Tibial nerve (tissue), 4 donors: ENCODE results near the gene POLE4. TPM values are rescaled to one million over a fixed set of nuclear protein-coding genes. Genes with fewer than 3 reads are reported as not detected.

Experiments
- DNase-seq, 2 donors: peaks; one replicate each; pipeline ENCODE4 v3.0.0-alpha.2; 2019; ENCODE audit warnings: low spot score in 2 of 2
- H3K27ac ChIP-seq, 4 donors: fragments of 200-600 bp; sonication (generic) in 3 of 4; one replicate each; pipeline ENCODE4 v1.5.1; 2017 to 2019; ENCODE audit warnings: mild to moderate bottlenecking in 1 of 4
- H3K27me3 ChIP-seq, 2 donors: fragments of 200-600 bp; sonication (generic) in 1 of 2; one replicate each; pipeline versions ENCODE4 v1.5.1 to v1.6.0; 2017 to 2019
- H3K36me3 ChIP-seq, 3 donors: fragments of 200-600 bp; sonication (generic); one replicate each; pipeline ENCODE4 v1.5.1; 2018 to 2019
- H3K4me1 ChIP-seq, 4 donors: fragments of 200-600 bp; sonication (generic) in 3 of 4; one replicate each; pipeline ENCODE4 v1.5.1; 2017 to 2019
- H3K4me3 ChIP-seq, 4 donors: fragments of 200-600 bp; sonication (generic) in 3 of 4; one replicate each; pipeline ENCODE4 v1.5.1; 2017 to 2019; ENCODE audit warnings: mild to moderate bottlenecking in 1 of 4, moderate library complexity in 1 of 4
- H3K9me3 ChIP-seq, 4 donors: fragments of 200-600 bp; sonication (generic) in 3 of 4; one replicate each; pipeline ENCODE4 v1.5.1; 2017 to 2019
- EP300 ChIP-seq, 2 donors: sonication (generic); formaldehyde crosslinking; IDR thresholded peaks; one replicate each; pipeline ENCODE4 v1.6.1; 2017; ENCODE audit warnings: antibody characterized with exemption in 2 of 2, mild to moderate bottlenecking in 1 of 2
- POLR2A ChIP-seq, 2 donors: fragments of 450-650 bp; IDR thresholded peaks; one replicate each; pipeline ENCODE4 v1.6.1; 2017; ENCODE audit warnings: antibody characterized with exemption in 2 of 2, mild to moderate bottlenecking in 2 of 2, moderate library complexity in 2 of 2
- WGBS, 2 donors: methylation state at CpG; one replicate each; pipeline ENCODE4 v1.1.5; 2018; 5-methylcytosine and 5-hydroxymethylcytosine counted together
- total RNA-seq, 4 donors: library from RNA; depleted of rRNA; stranded (reverse); fragments of >200 nt; gene quantifications; one replicate each; pipeline ENCODE4 v1.1.0, GENCODE V29; 2016
- TF ChIP-seq, protein P1 (sequence below), 5 experiments: fragments of 200-600 bp in 3 of 5; fragments of 450-650 bp in 2 of 5; sonication (generic) in 3 of 5; IDR thresholded peaks; one replicate each; pipeline ENCODE4 v1.5.1; 2016 to 2019; ENCODE audit warnings: antibody characterized with exemption in 5 of 5, mild to moderate bottlenecking in 3 of 5, moderate library complexity in 2 of 5

Gene POLE4
- total RNA-seq, 4 donors from 2014 or later: 16.2 to 44.2 (median 25.9) TPM

DNA sequence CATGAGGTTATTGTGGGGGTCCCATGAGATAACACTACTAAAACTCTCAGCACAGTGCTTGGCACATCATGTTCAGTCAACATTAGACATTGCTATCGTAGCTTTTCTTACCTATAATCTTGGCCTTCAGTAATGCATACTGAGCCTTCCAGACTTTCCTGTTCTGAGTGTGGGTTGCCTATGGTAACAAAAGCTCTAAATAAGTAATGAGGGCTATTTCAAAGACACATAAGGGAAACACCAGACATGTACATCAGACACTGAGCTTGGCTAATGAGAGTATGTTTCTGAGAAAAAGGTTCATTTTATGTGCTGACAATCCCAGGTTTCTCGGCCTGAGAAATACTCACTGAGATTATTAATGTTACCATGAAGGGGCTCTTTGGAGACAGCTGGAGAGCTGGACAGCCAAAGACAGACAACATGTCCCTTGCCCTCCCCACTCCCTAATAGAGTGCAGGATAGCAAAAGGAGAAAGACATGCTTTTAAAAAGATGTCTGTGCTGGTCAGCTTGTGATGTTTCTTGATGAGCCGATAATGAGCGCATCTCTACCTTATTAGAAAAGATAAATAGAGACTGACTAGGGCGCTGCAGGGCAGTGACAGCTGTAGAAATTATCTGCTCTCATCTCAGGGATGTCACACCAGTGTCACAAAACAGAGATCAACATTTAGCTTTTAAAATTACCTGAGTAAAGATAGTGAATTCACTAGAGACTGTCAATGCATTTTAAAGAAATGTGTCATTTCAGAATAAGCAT lies 25.4 kb downstream of the POLE4 start:
- Histone ChIP-seq H3K27me3 (no peaks in the 10 kb centered on the region), H3K9me3 (peaks cover 0 to 8% (median 0%) of the 10 kb centered on the region in 4 donors), H3K27ac (no peak overlapping the region), H3K36me3 (peaks cover 0 to 24% (median 0%) of the 10 kb centered on the region in 3 donors), H3K4me1 (no peaks in the 10 kb centered on the region), H3K4me3 (no peak overlapping the region)
- TF ChIP-seq EP300 (IDR thresholded peaks at IDR 0.05): no peak
- 94 to 97% methylated on average over 5 of the region's 5 CpGs for WGBS, 2 donors
- no peak for DNase-seq

DNA sequence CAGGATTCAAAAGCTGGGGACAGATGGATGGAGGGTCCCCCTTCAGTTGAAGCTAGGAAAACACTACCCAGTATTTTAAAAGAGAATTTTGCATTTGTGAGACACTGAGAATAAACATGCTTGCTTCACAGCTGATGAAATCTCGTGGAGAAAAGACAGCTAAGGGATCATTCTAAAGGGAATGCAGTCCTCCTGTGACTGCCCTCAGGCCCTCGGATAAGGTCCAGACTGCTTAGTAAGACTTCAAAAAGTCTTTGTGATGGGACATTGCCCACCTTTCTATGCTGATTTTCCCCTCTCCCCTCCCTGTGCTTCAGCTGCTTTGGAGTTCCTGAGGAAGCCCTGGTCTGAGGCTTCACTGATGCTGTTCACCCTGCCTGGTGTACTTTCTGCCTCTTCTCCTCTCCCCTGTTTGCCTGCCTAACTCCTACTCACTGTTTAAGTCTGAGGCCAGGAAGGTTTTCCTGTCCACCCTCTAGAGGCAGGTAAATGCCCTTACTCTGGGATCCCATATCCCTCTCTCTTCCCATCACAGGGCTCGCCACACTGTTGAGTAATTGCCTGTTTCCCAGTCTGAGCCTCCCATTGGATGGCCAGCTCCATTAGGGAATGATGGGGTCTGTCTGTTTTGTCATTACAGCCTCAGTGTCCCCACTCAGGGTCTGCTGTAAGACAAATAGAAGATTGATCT lies 26.6 kb downstream of the POLE4 start:
- Histone ChIP-seq H3K27me3 (no peaks in the 10 kb centered on the region), H3K4me1 (no peaks in the 10 kb centered on the region), H3K9me3 (peaks cover 0 to 11% (median 0%) of the 10 kb centered on the region in 4 donors), H3K36me3 (peaks cover 0 to 24% (median 0%) of the 10 kb centered on the region in 3 donors), H3K27ac (no peak overlapping the region), H3K4me3 (no peak overlapping the region)
- WGBS, 2 donors: 84 to 92% methylated on average over 3 of the region's 3 CpGs
- TF ChIP-seq EP300 (IDR thresholded peaks at IDR 0.05) (no peak), POLR2A (IDR thresholded peaks at IDR 0.05) (no peak)
- TF ChIP-seq, protein P1, sequence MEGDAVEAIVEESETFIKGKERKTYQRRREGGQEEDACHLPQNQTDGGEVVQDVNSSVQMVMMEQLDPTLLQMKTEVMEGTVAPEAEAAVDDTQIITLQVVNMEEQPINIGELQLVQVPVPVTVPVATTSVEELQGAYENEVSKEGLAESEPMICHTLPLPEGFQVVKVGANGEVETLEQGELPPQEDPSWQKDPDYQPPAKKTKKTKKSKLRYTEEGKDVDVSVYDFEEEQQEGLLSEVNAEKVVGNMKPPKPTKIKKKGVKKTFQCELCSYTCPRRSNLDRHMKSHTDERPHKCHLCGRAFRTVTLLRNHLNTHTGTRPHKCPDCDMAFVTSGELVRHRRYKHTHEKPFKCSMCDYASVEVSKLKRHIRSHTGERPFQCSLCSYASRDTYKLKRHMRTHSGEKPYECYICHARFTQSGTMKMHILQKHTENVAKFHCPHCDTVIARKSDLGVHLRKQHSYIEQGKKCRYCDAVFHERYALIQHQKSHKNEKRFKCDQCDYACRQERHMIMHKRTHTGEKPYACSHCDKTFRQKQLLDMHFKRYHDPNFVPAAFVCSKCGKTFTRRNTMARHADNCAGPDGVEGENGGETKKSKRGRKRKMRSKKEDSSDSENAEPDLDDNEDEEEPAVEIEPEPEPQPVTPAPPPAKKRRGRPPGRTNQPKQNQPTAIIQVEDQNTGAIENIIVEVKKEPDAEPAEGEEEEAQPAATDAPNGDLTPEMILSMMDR (IDR thresholded peaks at IDR 0.05): no peak
- DNase-seq: no peak

DNA sequence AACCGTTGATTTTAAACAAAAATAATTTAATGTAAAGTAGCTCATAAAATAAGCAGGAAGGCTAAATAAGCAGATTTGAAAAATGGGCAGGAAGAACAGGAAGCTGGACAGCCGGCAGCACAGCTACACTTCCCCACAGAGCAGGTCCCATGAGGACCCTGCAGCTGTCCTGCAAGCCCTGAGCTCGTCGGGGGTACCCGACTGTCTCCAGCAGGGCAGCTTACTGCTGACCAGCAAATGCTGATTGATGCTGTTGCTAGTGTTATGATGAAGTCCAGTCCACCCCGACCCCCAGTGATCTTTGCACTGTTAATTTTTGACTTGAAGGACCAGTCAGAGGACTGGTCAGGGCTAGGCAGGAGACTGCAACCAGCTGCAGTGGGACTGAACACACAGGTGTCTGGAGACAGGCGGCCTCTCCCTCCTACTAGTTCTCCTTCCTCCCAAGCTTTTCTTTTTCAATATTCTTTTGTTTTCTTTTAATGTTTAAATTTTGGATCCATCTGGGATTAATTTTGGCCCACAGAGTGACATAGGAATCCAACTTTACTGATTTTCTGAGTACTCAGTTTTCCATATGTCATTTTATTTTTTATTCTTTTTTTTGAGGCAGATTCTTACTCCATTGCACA lies 27.7 kb downstream of the POLE4 start:
- Histone ChIP-seq H3K27me3 (no peaks in the 10 kb centered on the region), H3K4me3 (no peak overlapping the region), H3K36me3 (peaks cover 0 to 18% (median 0%) of the 10 kb centered on the region in 3 donors), H3K27ac (no peak overlapping the region), H3K4me1 (no peaks in the 10 kb centered on the region), H3K9me3 (peaks cover 0 to 11% (median 0%) of the 10 kb centered on the region in 4 donors)
- WGBS, 2 donors: 54 to 55% methylated on average over 7 of the region's 7 CpGs
- DNase-seq: no peak
- TF ChIP-seq, protein P1 (IDR thresholded peaks at IDR 0.05): no peak
- TF ChIP-seq POLR2A (IDR thresholded peaks at IDR 0.05) (no peak), EP300 (IDR thresholded peaks at IDR 0.05) (no peak)

DNA sequence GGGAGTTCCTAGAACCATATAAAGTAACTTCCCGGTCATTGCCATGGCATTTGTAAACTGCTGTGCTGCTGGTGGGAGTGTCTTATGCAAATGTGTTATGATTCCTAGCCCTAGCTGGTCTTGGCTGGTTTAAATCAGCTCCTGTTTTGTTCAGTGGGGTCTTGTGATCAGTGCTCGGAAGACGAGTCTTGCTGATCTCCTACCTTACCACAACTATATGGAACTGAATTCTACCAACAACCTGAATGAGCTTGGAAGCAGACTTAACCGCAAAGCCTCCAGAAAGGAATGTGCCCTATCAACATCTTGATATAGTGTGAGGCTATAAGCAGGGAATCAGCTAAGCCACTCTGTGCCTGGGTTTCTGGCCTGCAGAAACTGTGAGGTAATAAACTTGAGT lies 33.5 kb downstream of the POLE4 start:
- WGBS, 2 donors: 51 to 60% methylated on average over 4 of the region's 4 CpGs
- no peak overlapping the region for H3K27ac ChIP-seq
- DNase-seq: no peak
- H3K27me3 ChIP-seq: no peaks in the 10 kb centered on the region
- H3K9me3 ChIP-seq: peaks cover 0 to 7% (median 0%) of the 10 kb centered on the region in 4 donors
- TF ChIP-seq POLR2A (IDR thresholded peaks at IDR 0.05) (no peak), EP300 (IDR thresholded peaks at IDR 0.05) (no peak)
- TF ChIP-seq, protein P1 (IDR thresholded peaks at IDR 0.05): no peak
- no peaks in the 10 kb centered on the region for H3K4me1 ChIP-seq
- peaks cover 0 to 5% (median 0%) of the 10 kb centered on the region in 3 donors for H3K36me3 ChIP-seq
- no peak overlapping the region for H3K4me3 ChIP-seq

DNA sequence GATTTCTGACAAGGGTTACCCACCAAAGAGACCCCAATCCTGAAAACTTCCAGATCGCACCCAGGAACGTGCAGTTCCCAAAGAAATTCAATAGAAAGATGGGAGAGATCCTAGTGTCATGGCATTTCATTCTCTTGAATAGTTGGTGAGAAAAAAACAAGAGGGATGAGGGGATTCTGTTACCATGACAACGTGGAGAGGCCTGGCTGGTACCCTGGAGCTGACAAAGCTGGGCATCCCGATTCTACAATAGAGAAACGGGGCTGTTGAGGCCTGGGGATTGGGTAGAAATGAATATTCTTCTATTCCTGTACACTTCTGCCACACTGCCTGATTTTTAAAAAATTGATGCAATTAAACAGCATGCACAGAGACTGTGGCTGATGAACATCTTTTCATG lies 41.0 kb downstream of the POLE4 start:
- Histone ChIP-seq H3K9me3 (peaks cover 0 to 7% (median 0%) of the 10 kb centered on the region in 4 donors), H3K36me3 (peaks cover 0 to 15% (median 0%) of the 10 kb centered on the region in 3 donors), H3K27ac (no peak overlapping the region), H3K4me1 (no peaks in the 10 kb centered on the region), H3K27me3 (no peaks in the 10 kb centered on the region), H3K4me3 (no peak overlapping the region)
- DNase-seq: no peak
- TF ChIP-seq, protein P1 (IDR thresholded peaks at IDR 0.05): no peak
- TF ChIP-seq POLR2A (IDR thresholded peaks at IDR 0.05): no peak
- TF ChIP-seq EP300 (IDR thresholded peaks at IDR 0.05): no peak
- 89 to 91% methylated on average over 5 of the region's 5 CpGs for WGBS, 2 donors
